Brain microvascular endothelial cell (primary cell): ENCODE results near the gene IL20.

Experiments
- DNase-seq: peaks from one replicate; pipeline ENCODE4 v3.0.0-alpha.2; 2020
- H3K27ac ChIP-seq: fragments of 250-450 bp; sonication (Bioruptor Pico); 2 replicates; pipeline ENCODE4 v1.5.1; 2020; ENCODE audit warnings: mild to moderate bottlenecking, moderate library complexity
- H3K27me3 ChIP-seq: fragments of 250-450 bp; sonication (Bioruptor Pico); replicated peaks from 2 replicates; pipeline ENCODE4 v1.5.1; 2020; ENCODE audit warnings: mild to moderate bottlenecking
- H3K36me3 ChIP-seq: fragments of 250-450 bp; sonication (Bioruptor Pico); replicated peaks from 2 replicates; pipeline ENCODE4 v1.5.1; 2020; ENCODE audit warnings: mild to moderate bottlenecking
- H3K4me3 ChIP-seq: 2 replicates; pipeline ENCODE4 v1.5.1; 2011; ENCODE audit warnings: low read depth, mild to moderate bottlenecking, control low read depth, low read length, moderate library complexity
- in situ Hi-C: cut with HindIII; loops from 2 replicates; pipeline ENCODE4 v1.10.0; 2017; ENCODE audit warnings: low sequenced_read_pairs, low pct_ligation_motif_present
- TF ChIP-seq, protein P1 (sequence below): IDR thresholded peaks from 2 replicates; pipeline ENCODE4 v1.5.1; 2011; ENCODE audit warnings: low read depth, mild to moderate bottlenecking, moderate library complexity, low read length, control low read depth, inconsistent platforms; ENCODE audit errors: missing control alignments

IL20 gene

DNA sequence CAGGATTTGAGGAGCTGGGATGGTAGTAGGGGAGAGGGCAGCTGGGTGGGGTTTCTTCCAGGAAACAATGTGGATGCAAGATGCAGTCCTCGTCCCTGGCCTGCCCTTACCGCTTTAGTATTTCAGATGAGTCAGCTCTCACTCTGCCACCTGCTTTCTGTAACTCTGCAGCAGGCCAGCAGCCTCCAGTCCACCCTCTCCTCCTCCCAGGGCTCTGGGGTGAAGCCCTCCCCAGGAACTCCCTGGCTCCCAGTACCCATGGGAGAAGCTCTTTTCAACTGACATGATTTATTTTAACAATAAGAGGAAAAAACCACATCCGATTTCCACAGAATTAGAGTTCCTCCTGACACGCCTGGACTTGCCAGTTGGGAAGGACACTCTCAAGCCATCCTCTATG, 39.0 kb upstream of the IL20 start:
- no peak overlapping the region for H3K4me3 ChIP-seq
- in situ Hi-C loops: no loop called here
- TF ChIP-seq, protein P1, sequence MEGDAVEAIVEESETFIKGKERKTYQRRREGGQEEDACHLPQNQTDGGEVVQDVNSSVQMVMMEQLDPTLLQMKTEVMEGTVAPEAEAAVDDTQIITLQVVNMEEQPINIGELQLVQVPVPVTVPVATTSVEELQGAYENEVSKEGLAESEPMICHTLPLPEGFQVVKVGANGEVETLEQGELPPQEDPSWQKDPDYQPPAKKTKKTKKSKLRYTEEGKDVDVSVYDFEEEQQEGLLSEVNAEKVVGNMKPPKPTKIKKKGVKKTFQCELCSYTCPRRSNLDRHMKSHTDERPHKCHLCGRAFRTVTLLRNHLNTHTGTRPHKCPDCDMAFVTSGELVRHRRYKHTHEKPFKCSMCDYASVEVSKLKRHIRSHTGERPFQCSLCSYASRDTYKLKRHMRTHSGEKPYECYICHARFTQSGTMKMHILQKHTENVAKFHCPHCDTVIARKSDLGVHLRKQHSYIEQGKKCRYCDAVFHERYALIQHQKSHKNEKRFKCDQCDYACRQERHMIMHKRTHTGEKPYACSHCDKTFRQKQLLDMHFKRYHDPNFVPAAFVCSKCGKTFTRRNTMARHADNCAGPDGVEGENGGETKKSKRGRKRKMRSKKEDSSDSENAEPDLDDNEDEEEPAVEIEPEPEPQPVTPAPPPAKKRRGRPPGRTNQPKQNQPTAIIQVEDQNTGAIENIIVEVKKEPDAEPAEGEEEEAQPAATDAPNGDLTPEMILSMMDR: no peak
- H3K27me3 ChIP-seq: no peaks in the 10 kb centered on the region
- H3K36me3 ChIP-seq: no peaks in the 10 kb centered on the region
- DNase-seq: no peak
- H3K27ac ChIP-seq: no peak overlapping the region

GRCh38 chr1:206828061-206828460, 37.4 kb upstream of the IL20 start:
- Histone ChIP-seq H3K4me3 (no peak overlapping the region), H3K36me3 (no peaks in the 10 kb centered on the region), H3K27me3 (peaks cover 6% of the 10 kb centered on the region), H3K27ac (no peak overlapping the region)
- TF ChIP-seq, protein P1: no peak
- DNase-seq: no peak
- in situ Hi-C loops: no loop called here

GRCh38 chr1:206828765-206829164, 36.7 kb upstream of the IL20 start:
- in situ Hi-C loops: no loop called here
- Histone ChIP-seq H3K4me3 (no peak overlapping the region), H3K27ac (no peak overlapping the region), H3K36me3 (no peaks in the 10 kb centered on the region), H3K27me3 (peaks cover 6% of the 10 kb centered on the region)
- no peak for DNase-seq
- TF ChIP-seq, protein P1: peak; percentile 21

DNA sequence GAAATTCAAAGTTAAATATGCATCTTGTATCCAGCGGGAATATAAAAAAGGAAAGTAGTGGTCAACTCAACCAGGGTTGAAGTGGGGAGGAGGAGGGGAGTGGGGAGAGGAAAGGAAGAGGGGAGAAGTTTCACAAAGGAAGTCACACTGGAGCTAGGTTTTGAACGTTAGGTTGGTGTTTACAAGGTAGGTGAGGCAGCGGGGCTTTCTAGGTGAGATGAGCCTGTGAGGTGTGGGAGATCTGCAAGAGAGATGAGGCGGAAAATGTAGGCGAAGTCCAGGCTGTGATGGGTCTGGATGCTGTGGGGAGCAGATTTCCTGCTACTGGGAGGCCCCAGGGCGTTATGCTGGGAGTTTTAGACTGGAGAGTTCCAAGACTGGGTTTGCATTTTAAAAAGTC, 36.1 kb upstream of the IL20 start:
- TF ChIP-seq, protein P1: no peak
- H3K36me3 ChIP-seq: no peaks in the 10 kb centered on the region
- no peak overlapping the region for H3K4me3 ChIP-seq
- H3K27me3 ChIP-seq: peaks cover 6% of the 10 kb centered on the region
- in situ Hi-C loops: no loop called here
- no peak for DNase-seq
- H3K27ac ChIP-seq: no peak overlapping the region

- no peak for DNase-seq
- Histone ChIP-seq H3K4me3 (no peak overlapping the region), H3K27me3 (peaks cover 6% of the 10 kb centered on the region), H3K27ac (no peak overlapping the region), H3K36me3 (no peaks in the 10 kb centered on the region)
- TF ChIP-seq, protein P1: no peak
- in situ Hi-C loops: no loop called here
These were observed 35.5 kb upstream of the IL20 start for GRCh38 chr1:206829875-206830274.

DNA sequence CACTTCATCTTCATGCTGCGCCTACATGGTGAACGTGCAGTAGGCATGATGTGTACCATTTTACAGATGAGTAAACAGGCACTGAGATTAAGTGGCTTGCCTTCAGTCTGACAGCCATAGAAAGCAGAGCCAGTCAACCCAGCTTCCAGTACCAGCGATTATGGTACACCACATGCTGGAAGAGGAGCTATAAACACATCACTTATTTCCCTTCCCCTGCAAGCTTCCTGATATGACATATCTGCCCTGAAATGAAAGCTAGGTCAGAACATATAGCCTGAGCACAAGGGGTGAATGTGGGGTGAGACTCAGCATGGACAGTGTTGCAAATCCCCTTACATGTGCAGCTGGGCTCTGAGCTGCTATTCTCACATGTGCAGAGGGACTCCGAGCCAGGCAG, 33.8 kb upstream of the IL20 start:
- DNase-seq: no peak
- in situ Hi-C loops: no loop called here
- TF ChIP-seq, protein P1: no peak
- Histone ChIP-seq H3K27ac (no peak overlapping the region), H3K4me3 (no peak overlapping the region), H3K27me3 (peaks cover 14% of the 10 kb centered on the region), H3K36me3 (no peaks in the 10 kb centered on the region)
